ENCODE measurements around the gene RASGRP4.

DNA sequence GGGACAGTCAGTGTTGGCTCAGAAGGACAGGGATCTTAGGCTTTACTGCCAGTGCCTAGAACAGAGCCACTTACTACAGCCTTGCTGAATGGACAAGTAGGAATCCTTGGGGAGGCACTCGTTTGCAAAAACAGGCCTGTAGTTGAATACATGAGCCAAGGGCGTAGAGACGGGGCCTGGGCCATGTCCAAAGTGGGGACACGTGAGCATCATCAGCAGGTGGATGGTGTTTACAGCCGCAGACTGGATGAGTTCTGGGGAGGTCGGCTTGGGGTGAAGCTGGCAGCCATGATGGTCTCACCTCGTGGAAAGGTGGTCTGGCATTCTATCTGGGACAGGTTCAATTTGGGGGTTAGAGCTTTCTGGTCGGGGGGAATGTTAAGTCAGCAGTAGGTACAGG is 25.0 kb upstream of the RASGRP4 start:
- TF ChIP-seq POLR2AphosphoS5 (IDR thresholded peaks at IDR 0.05; ENCODE audit: borderline replicate concordance, low read depth, low read length) = no peak
- no peak for TF ChIP-seq EZH2 (IDR thresholded peaks at IDR 0.05)
- TF ChIP-seq FOXP2 (optimal IDR thresholded peaks at IDR 0.05; ENCODE audit: control extremely low read depth, extremely low read length, insufficient read depth) = no peak
